Cerebellar cortex (tissue), 1 donor: ENCODE data around the gene HOXA9.
A peak's percentile ranks its signal among the peaks of the same experiment; 100 is the strongest.

Experiments
- DNase-seq: peaks from one replicate; pipeline ENCODE4 v3.0.0-alpha.2; 2015; ENCODE audit warnings: low spot score

The HOXA9 gene

GRCh38 chr7:27141137-27141922 lies 24.0 kb downstream of the HOXA9 start:
- DNase-seq = no peak

GRCh38 chr7:27140126-27140857 lies 25.0 kb downstream of the HOXA9 start:
- DNase-seq = no peak

GRCh38 chr7:27139334-27140125 lies 25.8 kb downstream of the HOXA9 start:
- DNase-seq = no peak

GRCh38 chr7:27138985-27139333 lies 26.4 kb downstream of the HOXA9 start:
- no peak for DNase-seq

GRCh38 chr7:27138472-27138871 lies 26.9 kb downstream of the HOXA9 start:
- no peak for DNase-seq

- no peak for DNase-seq
Measured at GRCh38 chr7:27137640-27138315, 27.6 kb downstream of the HOXA9 start.

GRCh38 chr7:27134392-27134791 lies 30.9 kb downstream of the HOXA9 start:
- no peak for DNase-seq

- DNase-seq = no peak
Measured at GRCh38 chr7:27133409-27134231, 31.7 kb downstream of the HOXA9 start.

GRCh38 chr7:27132978-27133377 lies 32.4 kb downstream of the HOXA9 start:
- no peak for DNase-seq

GRCh38 chr7:27132214-27132613 lies 33.1 kb downstream of the HOXA9 start:
- DNase-seq = no peak

- no peak for DNase-seq
Measured at GRCh38 chr7:27131390-27131819, 33.9 kb downstream of the HOXA9 start.

- peak; percentile 63 for DNase-seq
Measured at GRCh38 chr7:27130540-27131389, 34.6 kb downstream of the HOXA9 start, which contains the start of gene HOXA4. HOXA4 (minus strand) TSS chr7:27130757; CDS start chr7:27130733, 24 bp downstream.

GRCh38 chr7:27129729-27130539 lies 35.4 kb downstream of the HOXA9 start:
- DNase-seq = no peak

GRCh38 chr7:27128776-27129728 lies 36.3 kb downstream of the HOXA9 start:
- no peak for DNase-seq

- DNase-seq = no peak
Measured at GRCh38 chr7:27128034-27128433, 37.3 kb downstream of the HOXA9 start.

- no peak for DNase-seq
Measured at GRCh38 chr7:27126596-27127327, 38.6 kb downstream of the HOXA9 start.

GRCh38 chr7:27125986-27126394 lies 39.3 kb downstream of the HOXA9 start:
- DNase-seq = no peak
